Measurements from ENCODE around the gene OR2C1. TPM values are rescaled to one million over a fixed set of nuclear protein-coding genes. Genes with fewer than 3 reads are reported as not detected.

OR2C1 gene
- total and polyA plus RNA-seq, 2 experiments from 2014 or later, result 0.34 TPM; not detected in 1

DNA sequence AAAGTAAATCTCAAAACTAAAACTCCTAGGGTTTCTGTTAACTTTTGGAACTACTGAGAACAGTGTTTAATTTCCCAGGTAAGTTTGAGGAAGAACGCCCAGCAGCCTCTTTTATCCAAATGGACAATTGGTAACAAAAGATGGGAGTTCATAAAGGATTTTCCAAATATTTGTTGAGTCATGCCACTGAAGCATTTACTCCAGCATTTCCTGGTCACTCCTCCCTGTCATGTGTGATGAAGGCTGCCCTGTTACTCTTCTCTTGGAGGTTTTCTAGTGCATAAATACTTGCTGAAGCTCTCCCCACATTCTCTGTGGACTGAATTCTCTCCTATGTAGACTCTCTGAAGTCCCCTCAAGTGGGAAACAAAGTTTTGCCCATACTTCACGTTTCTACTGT, 33.9 kb upstream of the OR2C1 start:
- Histone ChIP-seq H3K27ac (no peak overlapping the region), H3K9me2 (replicated peaks; ENCODE audit: insufficient read depth) (no peaks in the 10 kb centered on the region), H4K20me1 (ENCODE audit: insufficient read depth, poor library complexity, severe bottlenecking) (no peaks in the 10 kb centered on the region), H3K27me3 (no peaks in the 10 kb centered on the region), H3K79me2 (no peaks in the 10 kb centered on the region), H3K9me3 (ENCODE audit: low read depth) (peaks cover 34% of the 10 kb centered on the region), H2AFZ (no peak overlapping the region), H3K4me1 (ENCODE audit: insufficient read depth) (no peaks in the 10 kb centered on the region), H3K4me3 (no peak overlapping the region), H3K4me2 (no peak overlapping the region), H3K36me3 (replicated peaks; ENCODE audit: insufficient read depth, low read depth) (peaks cover 20% of the 10 kb centered on the region)
- TF ChIP-seq EZH2 (IDR thresholded peaks at IDR 0.05; ENCODE audit: borderline replicate concordance), result no peak
- TF ChIP-seq EZH2phosphoT487 (IDR thresholded peaks at IDR 0.05; ENCODE audit: low read depth, severe bottlenecking, unreplicated experiment), result no peak
- TF ChIP-seq, protein P1, sequence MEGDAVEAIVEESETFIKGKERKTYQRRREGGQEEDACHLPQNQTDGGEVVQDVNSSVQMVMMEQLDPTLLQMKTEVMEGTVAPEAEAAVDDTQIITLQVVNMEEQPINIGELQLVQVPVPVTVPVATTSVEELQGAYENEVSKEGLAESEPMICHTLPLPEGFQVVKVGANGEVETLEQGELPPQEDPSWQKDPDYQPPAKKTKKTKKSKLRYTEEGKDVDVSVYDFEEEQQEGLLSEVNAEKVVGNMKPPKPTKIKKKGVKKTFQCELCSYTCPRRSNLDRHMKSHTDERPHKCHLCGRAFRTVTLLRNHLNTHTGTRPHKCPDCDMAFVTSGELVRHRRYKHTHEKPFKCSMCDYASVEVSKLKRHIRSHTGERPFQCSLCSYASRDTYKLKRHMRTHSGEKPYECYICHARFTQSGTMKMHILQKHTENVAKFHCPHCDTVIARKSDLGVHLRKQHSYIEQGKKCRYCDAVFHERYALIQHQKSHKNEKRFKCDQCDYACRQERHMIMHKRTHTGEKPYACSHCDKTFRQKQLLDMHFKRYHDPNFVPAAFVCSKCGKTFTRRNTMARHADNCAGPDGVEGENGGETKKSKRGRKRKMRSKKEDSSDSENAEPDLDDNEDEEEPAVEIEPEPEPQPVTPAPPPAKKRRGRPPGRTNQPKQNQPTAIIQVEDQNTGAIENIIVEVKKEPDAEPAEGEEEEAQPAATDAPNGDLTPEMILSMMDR (IDR thresholded peaks at IDR 0.05; ENCODE audit: poor library complexity), result no peak
- no peak for DNase-seq (ENCODE audit: low spot score)
- WGBS (ENCODE audit: low lambda C conversion rate, missing lambda C conversion rate), result 68% methylated on average over 2 of the region's 2 CpGs

DNA sequence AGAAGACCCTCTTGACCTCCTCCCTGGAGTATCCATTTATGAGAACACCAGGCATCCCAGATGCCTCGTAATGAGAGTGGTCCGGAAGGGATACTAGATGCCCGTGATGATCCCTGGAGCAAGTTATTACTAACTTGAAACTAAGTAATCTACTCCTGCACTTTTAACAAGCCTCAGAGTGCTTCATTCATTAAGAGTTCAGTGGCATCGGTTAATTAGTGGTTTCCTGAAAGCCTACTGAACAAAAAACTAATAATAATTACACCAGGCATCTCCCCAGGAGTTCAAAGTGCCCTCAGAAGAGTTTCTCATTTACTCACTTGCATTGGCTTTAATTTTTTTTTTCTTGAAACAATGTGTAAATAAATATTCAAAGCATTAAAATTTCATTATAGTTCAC, 28.2 kb upstream of the OR2C1 start:
- no peaks in the 10 kb centered on the region for H3K9me2 ChIP-seq (replicated peaks; ENCODE audit: insufficient read depth)
- H3K4me2 ChIP-seq, result no peak overlapping the region
- 84% methylated on average over 4 of the region's 4 CpGs for WGBS (ENCODE audit: low lambda C conversion rate, missing lambda C conversion rate)
- no peaks in the 10 kb centered on the region for H3K9me3 ChIP-seq (ENCODE audit: low read depth)
- H3K4me1 ChIP-seq (ENCODE audit: insufficient read depth), result no peaks in the 10 kb centered on the region
- H3K36me3 ChIP-seq (replicated peaks; ENCODE audit: insufficient read depth, low read depth), result no peaks in the 10 kb centered on the region
- no peak overlapping the region for H3K27ac ChIP-seq
- no peaks in the 10 kb centered on the region for H4K20me1 ChIP-seq (ENCODE audit: insufficient read depth, poor library complexity, severe bottlenecking)
- DNase-seq (ENCODE audit: low spot score), result no peak
- H2AFZ ChIP-seq, result no peak overlapping the region
- no peaks in the 10 kb centered on the region for H3K79me2 ChIP-seq
- H3K27me3 ChIP-seq, result no peaks in the 10 kb centered on the region
- no peak overlapping the region for H3K4me3 ChIP-seq
- TF ChIP-seq EZH2phosphoT487 (IDR thresholded peaks at IDR 0.05; ENCODE audit: low read depth, severe bottlenecking, unreplicated experiment) (no peak), EZH2 (IDR thresholded peaks at IDR 0.05; ENCODE audit: borderline replicate concordance) (no peak)
- TF ChIP-seq, protein P1 (IDR thresholded peaks at IDR 0.05; ENCODE audit: poor library complexity), result no peak

- TF ChIP-seq EZH2 (IDR thresholded peaks at IDR 0.05; ENCODE audit: borderline replicate concordance) (no peak), EZH2phosphoT487 (IDR thresholded peaks at IDR 0.05; ENCODE audit: low read depth, severe bottlenecking, unreplicated experiment) (no peak)
- TF ChIP-seq, protein P1 (IDR thresholded peaks at IDR 0.05; ENCODE audit: poor library complexity), result no peak
- Histone ChIP-seq H3K4me3 (no peak overlapping the region), H3K4me2 (no peak overlapping the region), H3K36me3 (replicated peaks; ENCODE audit: insufficient read depth, low read depth) (no peaks in the 10 kb centered on the region), H3K27me3 (no peaks in the 10 kb centered on the region), H3K9me2 (replicated peaks; ENCODE audit: insufficient read depth) (no peaks in the 10 kb centered on the region), H3K9me3 (ENCODE audit: low read depth) (no peaks in the 10 kb centered on the region), H2AFZ (no peak overlapping the region), H3K79me2 (no peaks in the 10 kb centered on the region), H3K4me1 (ENCODE audit: insufficient read depth) (no peaks in the 10 kb centered on the region), H4K20me1 (ENCODE audit: insufficient read depth, poor library complexity, severe bottlenecking) (no peaks in the 10 kb centered on the region), H3K27ac (no peak overlapping the region)
- no peak for DNase-seq (ENCODE audit: low spot score)
- 43% methylated on average over 3 of the region's 3 CpGs for WGBS (ENCODE audit: low lambda C conversion rate, missing lambda C conversion rate)
These were observed 27.6 kb upstream of the OR2C1 start for GRCh38 chr16:3328104-3328503.

- Histone ChIP-seq H3K27ac (no peak overlapping the region), H3K4me1 (ENCODE audit: insufficient read depth) (no peaks in the 10 kb centered on the region), H3K4me3 (no peak overlapping the region), H3K79me2 (no peaks in the 10 kb centered on the region), H3K36me3 (replicated peaks; ENCODE audit: insufficient read depth, low read depth) (no peaks in the 10 kb centered on the region), H4K20me1 (ENCODE audit: insufficient read depth, poor library complexity, severe bottlenecking) (no peaks in the 10 kb centered on the region), H3K4me2 (no peak overlapping the region), H2AFZ (no peak overlapping the region), H3K27me3 (no peaks in the 10 kb centered on the region), H3K9me2 (replicated peaks; ENCODE audit: insufficient read depth) (no peaks in the 10 kb centered on the region), H3K9me3 (ENCODE audit: low read depth) (no peaks in the 10 kb centered on the region)
- TF ChIP-seq, protein P1 (IDR thresholded peaks at IDR 0.05; ENCODE audit: poor library complexity), result no peak
- TF ChIP-seq EZH2phosphoT487 (IDR thresholded peaks at IDR 0.05; ENCODE audit: low read depth, severe bottlenecking, unreplicated experiment), result no peak
- TF ChIP-seq EZH2 (IDR thresholded peaks at IDR 0.05; ENCODE audit: borderline replicate concordance), result no peak
- no peak for DNase-seq (ENCODE audit: low spot score)
- WGBS (ENCODE audit: low lambda C conversion rate, missing lambda C conversion rate), result 73% methylated on average over 2 of the region's 2 CpGs
These were observed 27.0 kb upstream of the OR2C1 start for GRCh38 chr16:3328643-3329042.
